B cell (primary cell): Measurements from ENCODE around the gene CTDSPL. TPM values are rescaled to one million over a fixed set of nuclear protein-coding genes. Genes with fewer than 3 reads are reported as not detected.

Experiments
- ATAC-seq: fragments of 200-7000 bp; cut with Tn5 transposase; one replicate; pipeline ENCODE4 v1.10.0; 2021; ENCODE audit warnings: low read depth, mild to moderate bottlenecking, moderate number of reproducible peaks, moderate library complexity
- CTCF ChIA-PET: fragments of 350-600 bp; sonication (Branson Sonifier 250); formaldehyde crosslinking; loops from one replicate; lab custom pipeline; 2021; ENCODE audit warnings: antibody characterized with exemption, inconsistent platforms; lab: Charles Lee
- POLR2A ChIA-PET: fragments of 350-600 bp; sonication (Branson Sonifier 250); formaldehyde crosslinking; loops from one replicate; lab custom pipeline; 2021; ENCODE audit warnings: antibody characterized with exemption; lab: Charles Lee
- DNase-seq: peaks from one replicate; pipeline ENCODE4 v3.0.0; 2013
- H2AFZ ChIP-seq: 2 replicates; pipeline ENCODE4 v1.6.1; 2012; ENCODE audit warnings: mild to moderate bottlenecking, low read depth, low read length; ENCODE audit not compliant: insufficient read depth, poor library complexity, severe bottlenecking
- H3K27ac ChIP-seq, 2 donors: 1 replicate in 1 of 2; 2 replicates in 1 of 2; pipeline ENCODE4 v1.5.1; 2012 to 2013; ENCODE audit warnings: low read length in 2 of 2, mild to moderate bottlenecking in 2 of 2, moderate library complexity in 1 of 2
- H3K27me3 ChIP-seq, 4 experiments: fragments of 200-600 bp in 1 of 4; sonication (generic) in 1 of 4; replicated peaks in 1 of 4; 1 replicate in 2 of 4; 2 replicates in 2 of 4; pipeline versions ENCODE4 v1.6.1 to v1.7.0; 2013 to 2016; ENCODE audit warnings: low read length in 3 of 4, mild to moderate bottlenecking in 2 of 4, mixed read lengths in 1 of 4, moderate library complexity in 1 of 4; ENCODE audit not compliant: insufficient read depth in 4 of 4, control insufficient read depth in 3 of 4; ENCODE audit errors: control extremely low read depth in 1 of 4
- H3K36me3 ChIP-seq, 2 experiments: replicated peaks in 1 of 2; 1 replicate in 1 of 2; 2 replicates in 1 of 2; pipeline versions ENCODE4 v1.6.1 to v1.7.1; 2013; ENCODE audit warnings: low read length in 1 of 2; ENCODE audit not compliant: insufficient read depth in 2 of 2, control insufficient read depth in 1 of 2; ENCODE audit errors: control extremely low read depth in 1 of 2, extremely low read depth in 1 of 2
- H3K4me1 ChIP-seq, 2 donors: fragments of 200-600 bp in 1 of 2; sonication (generic) in 1 of 2; 1 replicate in 1 of 2; 2 replicates in 1 of 2; pipeline versions ENCODE4 v1.5.1 to v1.6.1; 2013 to 2017; ENCODE audit warnings: low read length in 2 of 2; ENCODE audit not compliant: control insufficient read depth in 2 of 2, insufficient read depth in 2 of 2
- H3K4me2 ChIP-seq: replicated peaks from 2 replicates; pipeline ENCODE3; 2012; ENCODE audit warnings: mild to moderate bottlenecking, low read depth, low read length; ENCODE audit not compliant: poor library complexity, severe bottlenecking
- H3K4me3 ChIP-seq, 5 experiments: fragments of 200-600 bp in 1 of 5; sonication (generic) in 1 of 5; 1 replicate in 3 of 5; 2 replicates in 2 of 5; pipeline versions ENCODE4 v1.5.1 to v1.7.0; 2011 to 2016; ENCODE audit warnings: low read length in 4 of 5, mild to moderate bottlenecking in 4 of 5, low read depth in 2 of 5, control low read depth in 1 of 5, moderate library complexity in 1 of 5; ENCODE audit not compliant: insufficient read depth in 1 of 5; ENCODE audit errors: control extremely low read depth in 1 of 5, extremely low read depth in 1 of 5
- H3K79me2 ChIP-seq: fragments of 200-600 bp; sonication (generic); one replicate; pipeline ENCODE4 v1.6.0; 2016; ENCODE audit warnings: low read length; ENCODE audit not compliant: control insufficient read depth, insufficient read depth
- H3K9ac ChIP-seq: fragments of 200-600 bp; sonication (generic); 2 replicates; pipeline ENCODE4 v1.6.1; 2017; ENCODE audit warnings: mild to moderate bottlenecking, low read length, moderate library complexity
- H3K9me3 ChIP-seq, 3 donors: one replicate each; pipeline versions ENCODE4 v1.6.1 to v1.7.1; 2013; ENCODE audit warnings: low read length in 2 of 3; ENCODE audit not compliant: control insufficient read depth in 2 of 3, insufficient read depth in 1 of 3; ENCODE audit errors: control extremely low read depth in 1 of 3
- H4K20me1 ChIP-seq: 2 replicates; pipeline ENCODE4 v1.6.0; 2012; ENCODE audit warnings: mild to moderate bottlenecking, low read length; ENCODE audit not compliant: insufficient read depth, control insufficient read depth, poor library complexity, severe bottlenecking
- H3K27ac Mint-ChIP-seq: one replicate; pipeline ENCODE4 v1.8.0; 2021; ENCODE audit warnings: mixed read lengths
- H3K27me3 Mint-ChIP-seq: one replicate; pipeline ENCODE4 v1.8.0; 2021; ENCODE audit warnings: mixed read lengths
- H3K4me1 Mint-ChIP-seq: one replicate; pipeline ENCODE4 v1.8.0; 2021; ENCODE audit warnings: mixed read lengths
- H3K4me3 Mint-ChIP-seq: one replicate; pipeline ENCODE4 v1.8.0; 2021; ENCODE audit warnings: mixed read lengths
- H3K9me3 Mint-ChIP-seq: one replicate; pipeline ENCODE4 v1.8.0; 2022; ENCODE audit warnings: mixed read lengths; ENCODE audit not compliant: insufficient read depth
- EZH2 ChIP-seq: IDR thresholded peaks from 2 replicates; pipeline ENCODE4 v1.6.1; 2012; ENCODE audit warnings: borderline replicate concordance, low read depth, mild to moderate bottlenecking, moderate library complexity, low read length; ENCODE audit not compliant: insufficient read depth, poor library complexity, severe bottlenecking
- WGBS: methylation state at CpG from one replicate; pipeline ENCODE4 v1.1.5; 2013; ENCODE audit warnings: missing lambda C conversion rate; ENCODE audit not compliant: insufficient coverage; 5-methylcytosine and 5-hydroxymethylcytosine counted together
- intact Hi-C: fragments of 100-400 bp; cut with micrococcal nuclease; formaldehyde crosslinking; loops from one replicate; pipeline ENCODE4 v1.10.0; 2022
- polyA plus RNA-seq: library from polyadenylated mRNA; depleted of rRNA; stranded (reverse); fragments of >200 nt; gene quantifications from 2 replicates; pipeline ENCODE4 v1.2.3, GENCODE V29; 2012
- total RNA-seq, 2 donors: library from RNA; stranded (reverse); fragments of 120-200 nt in 1 of 2; gene quantifications; 1 replicate in 1 of 2; 2 replicates in 1 of 2; pipeline versions ENCODE4 v1.2.3 to v1.2.4, GENCODE V29; 2013 to 2022
- TF ChIP-seq, protein P1 (sequence below): fragments of 200-600 bp; IDR thresholded peaks from one replicate; pipeline ENCODE4 v1.8.0; 2022; ENCODE audit warnings: antibody characterized with exemption, mild to moderate bottlenecking

CTDSPL gene
- total and polyA plus RNA-seq, 2 donors (not counting 1 experiment from before 2014, with no cell fraction given), result not detected

DNA sequence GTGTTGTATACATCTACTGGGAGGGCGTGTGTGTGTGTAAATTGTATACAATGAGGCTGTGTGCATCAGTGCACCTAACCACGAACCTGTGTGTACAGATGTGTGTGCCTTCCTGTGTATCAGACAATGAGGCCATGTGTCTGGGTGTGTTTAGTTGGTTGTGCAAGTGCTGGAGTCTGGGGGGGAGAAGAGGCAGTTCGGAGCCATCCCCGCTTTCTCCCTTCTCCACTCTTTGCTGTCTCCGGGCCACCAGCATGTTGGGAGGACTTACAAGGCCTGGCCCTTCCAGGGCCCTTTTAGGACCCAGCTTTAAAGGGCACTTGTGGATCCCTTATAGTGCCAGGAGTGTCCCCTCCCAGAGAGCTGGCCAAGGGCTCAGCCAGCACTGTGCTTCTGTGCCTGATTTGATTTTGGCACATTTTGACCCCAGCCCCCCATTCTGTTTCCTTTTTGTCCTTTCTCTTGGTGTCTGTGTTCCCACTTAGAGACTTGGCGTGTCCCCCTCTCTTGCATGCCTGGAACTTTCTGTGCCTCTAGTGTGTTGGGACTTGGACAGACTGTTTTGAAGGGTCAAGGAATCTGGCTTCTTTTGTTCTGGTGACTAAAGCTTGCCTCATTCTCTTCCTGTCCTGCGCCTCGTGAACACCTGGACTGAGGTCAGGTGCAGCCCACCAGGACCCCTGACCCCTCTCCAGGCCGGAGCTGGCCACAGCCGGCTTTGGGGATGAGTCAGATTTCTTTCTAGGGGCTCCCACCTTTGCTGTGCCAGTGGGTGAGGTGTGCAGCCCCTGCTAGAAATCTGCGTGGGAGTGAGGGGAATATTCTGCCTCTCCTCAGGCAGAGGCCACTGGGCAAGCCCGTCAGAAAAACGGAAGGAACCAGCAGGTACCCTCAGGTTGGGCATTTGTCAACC, 1.5 kb downstream of the CTDSPL start:
- Histone ChIP-seq H3K79me2 (no peaks in the 10 kb centered on the region), H2AFZ (no peak overlapping the region), H3K27ac (no peak overlapping the region), H3K36me3 (no peaks in the 10 kb centered on the region), H3K4me2 (no peak overlapping the region), H3K27me3 (peaks cover 0 to 21% (median 10%) of the 10 kb centered on the region in 4 experiments), H3K4me1 (peaks cover 12 to 14% of the 10 kb centered on the region in 2 donors), H3K4me3 (no peak overlapping the region), H3K9ac (no peak overlapping the region), H4K20me1 (no peaks in the 10 kb centered on the region), H3K9me3 (peaks cover 0 to 3% (median 0%) of the 10 kb centered on the region in 3 donors)
- H3K9me3 Mint-ChIP-seq, result no peaks in the 10 kb centered on the region
- WGBS, result 54% methylated on average over 10 of the region's 13 CpGs
- intact Hi-C loops, result no loop called here
- H3K27ac Mint-ChIP-seq, result no peak overlapping the region
- POLR2A ChIA-PET, result no interaction called here
- H3K4me1 Mint-ChIP-seq, result peaks cover 12% of the 10 kb centered on the region
- peaks cover 30% of the 10 kb centered on the region for H3K27me3 Mint-ChIP-seq
- TF ChIP-seq, protein P1, sequence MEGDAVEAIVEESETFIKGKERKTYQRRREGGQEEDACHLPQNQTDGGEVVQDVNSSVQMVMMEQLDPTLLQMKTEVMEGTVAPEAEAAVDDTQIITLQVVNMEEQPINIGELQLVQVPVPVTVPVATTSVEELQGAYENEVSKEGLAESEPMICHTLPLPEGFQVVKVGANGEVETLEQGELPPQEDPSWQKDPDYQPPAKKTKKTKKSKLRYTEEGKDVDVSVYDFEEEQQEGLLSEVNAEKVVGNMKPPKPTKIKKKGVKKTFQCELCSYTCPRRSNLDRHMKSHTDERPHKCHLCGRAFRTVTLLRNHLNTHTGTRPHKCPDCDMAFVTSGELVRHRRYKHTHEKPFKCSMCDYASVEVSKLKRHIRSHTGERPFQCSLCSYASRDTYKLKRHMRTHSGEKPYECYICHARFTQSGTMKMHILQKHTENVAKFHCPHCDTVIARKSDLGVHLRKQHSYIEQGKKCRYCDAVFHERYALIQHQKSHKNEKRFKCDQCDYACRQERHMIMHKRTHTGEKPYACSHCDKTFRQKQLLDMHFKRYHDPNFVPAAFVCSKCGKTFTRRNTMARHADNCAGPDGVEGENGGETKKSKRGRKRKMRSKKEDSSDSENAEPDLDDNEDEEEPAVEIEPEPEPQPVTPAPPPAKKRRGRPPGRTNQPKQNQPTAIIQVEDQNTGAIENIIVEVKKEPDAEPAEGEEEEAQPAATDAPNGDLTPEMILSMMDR, result no peak
- TF ChIP-seq EZH2, result no peak
- ATAC-seq, result no peak
- DNase-seq, result no peak
- peak overlapping the region; percentile 91 for H3K4me3 Mint-ChIP-seq
- CTCF ChIA-PET, result no interaction called here
